GM11168 (cell line): ENCODE results near the gene RANGAP1.
"Not testable (repeated sequence)": the region's sequence is repeated elsewhere in the genome, so short reads cannot be mapped to it uniquely, and the experiment has no call there.

Experiments used
- in situ Hi-C: fragments of 300-500 bp; cut with MboI; formaldehyde crosslinking; loops from one replicate; pipeline ENCODE4 v1.12.0; 2022; ENCODE audit warnings: low sequenced_read_pairs; ENCODE audit not compliant: unreplicated experiment

Gene RANGAP1

DNA sequence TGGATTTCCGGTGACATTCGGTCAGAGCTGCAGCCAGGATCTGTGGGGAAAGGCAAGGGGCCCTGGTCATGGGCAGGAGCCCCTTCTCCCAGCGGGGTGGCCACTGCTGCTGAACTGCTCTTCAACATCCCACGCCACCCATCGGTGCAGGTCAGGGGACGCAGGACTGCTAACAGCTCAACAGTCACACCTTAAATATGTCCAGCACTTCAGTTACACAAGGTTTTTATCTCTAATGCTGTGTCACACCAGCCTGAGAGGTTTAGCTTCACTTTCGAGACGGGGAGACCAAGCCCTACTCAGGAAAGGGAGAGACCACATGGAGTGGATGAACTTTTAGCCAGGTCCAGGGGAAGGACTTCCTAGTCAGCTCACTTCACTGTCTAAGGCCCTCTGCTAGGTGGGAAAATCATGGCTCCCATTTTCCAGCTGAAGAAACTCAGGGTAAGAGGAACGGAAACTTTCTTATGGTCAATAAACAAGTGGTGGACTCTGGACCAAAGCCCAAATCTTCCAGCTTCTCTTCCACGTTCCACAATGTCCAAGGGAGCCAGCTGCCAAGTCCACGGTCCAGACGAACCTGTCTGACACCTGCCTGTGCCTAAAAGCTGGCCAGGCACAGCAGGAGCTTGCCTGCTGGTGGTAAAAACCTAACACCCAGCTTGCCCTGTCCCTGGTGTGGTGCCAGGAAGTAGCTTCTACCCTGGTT lies 24.3 kb downstream of the RANGAP1 start:
- in situ Hi-C loops, result no loop called here

DNA sequence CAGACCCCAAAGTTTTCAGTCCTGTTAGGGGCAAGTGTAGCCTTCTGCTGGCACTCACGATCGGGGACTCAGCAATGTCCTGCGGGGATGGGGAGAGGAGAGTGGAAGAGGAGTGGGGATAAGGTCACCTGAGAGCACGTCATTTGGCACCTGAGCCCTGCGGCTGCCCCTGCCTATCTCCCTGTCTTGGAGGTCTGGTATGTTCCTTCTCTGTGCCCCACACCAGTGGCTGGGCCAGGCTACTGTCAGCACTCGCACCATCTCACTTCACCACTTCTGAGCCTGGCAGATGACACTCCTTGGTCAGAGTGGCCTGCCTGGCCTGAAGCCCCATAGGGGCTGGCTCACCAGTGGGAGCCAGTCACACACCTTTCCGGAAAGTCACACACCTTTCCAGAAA lies 25.1 kb downstream of the RANGAP1 start:
- in situ Hi-C loops, result no loop called here

DNA sequence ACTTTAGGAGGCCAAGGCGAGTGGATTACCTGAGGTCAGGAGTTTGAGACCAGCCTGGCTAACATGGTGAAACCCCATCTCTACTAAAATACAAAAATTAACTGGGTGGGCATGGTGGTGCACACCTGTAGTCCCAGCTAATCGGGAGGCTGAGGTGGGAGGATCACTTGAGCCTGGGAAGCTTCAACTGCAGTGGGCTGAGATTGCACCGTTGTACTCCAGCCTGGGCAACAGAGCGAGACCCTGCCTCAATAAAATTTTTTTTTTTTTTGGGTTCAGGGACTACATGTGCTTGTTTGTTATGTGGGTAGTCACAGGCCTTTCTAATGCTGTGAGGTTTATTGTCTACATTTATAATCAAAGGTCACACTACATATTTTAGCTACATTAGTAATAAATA lies 26.2 kb downstream of the RANGAP1 start:
- in situ Hi-C loops, result not testable (repeated sequence)

DNA sequence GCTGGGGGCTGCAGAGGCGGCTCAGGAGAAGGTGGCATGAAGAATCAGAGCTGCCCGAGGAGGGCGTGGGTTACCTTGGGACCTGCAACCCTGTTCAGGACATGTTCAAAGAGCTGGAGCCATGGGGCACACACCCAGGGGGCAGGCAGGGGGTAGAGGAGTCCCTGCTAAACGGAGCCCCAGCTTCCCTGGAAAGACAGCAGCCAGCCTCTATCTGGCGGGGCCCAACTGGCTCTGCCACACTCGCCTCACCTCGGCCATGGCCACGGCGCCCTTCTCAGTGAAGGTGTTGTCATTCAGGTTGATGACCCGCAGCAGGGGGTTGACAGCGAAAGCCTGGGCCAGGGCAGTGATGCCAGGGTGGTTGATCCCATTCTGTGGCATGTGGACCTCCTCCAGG lies 28.3 kb downstream of the RANGAP1 start:
- in situ Hi-C loops, result no loop called here

DNA sequence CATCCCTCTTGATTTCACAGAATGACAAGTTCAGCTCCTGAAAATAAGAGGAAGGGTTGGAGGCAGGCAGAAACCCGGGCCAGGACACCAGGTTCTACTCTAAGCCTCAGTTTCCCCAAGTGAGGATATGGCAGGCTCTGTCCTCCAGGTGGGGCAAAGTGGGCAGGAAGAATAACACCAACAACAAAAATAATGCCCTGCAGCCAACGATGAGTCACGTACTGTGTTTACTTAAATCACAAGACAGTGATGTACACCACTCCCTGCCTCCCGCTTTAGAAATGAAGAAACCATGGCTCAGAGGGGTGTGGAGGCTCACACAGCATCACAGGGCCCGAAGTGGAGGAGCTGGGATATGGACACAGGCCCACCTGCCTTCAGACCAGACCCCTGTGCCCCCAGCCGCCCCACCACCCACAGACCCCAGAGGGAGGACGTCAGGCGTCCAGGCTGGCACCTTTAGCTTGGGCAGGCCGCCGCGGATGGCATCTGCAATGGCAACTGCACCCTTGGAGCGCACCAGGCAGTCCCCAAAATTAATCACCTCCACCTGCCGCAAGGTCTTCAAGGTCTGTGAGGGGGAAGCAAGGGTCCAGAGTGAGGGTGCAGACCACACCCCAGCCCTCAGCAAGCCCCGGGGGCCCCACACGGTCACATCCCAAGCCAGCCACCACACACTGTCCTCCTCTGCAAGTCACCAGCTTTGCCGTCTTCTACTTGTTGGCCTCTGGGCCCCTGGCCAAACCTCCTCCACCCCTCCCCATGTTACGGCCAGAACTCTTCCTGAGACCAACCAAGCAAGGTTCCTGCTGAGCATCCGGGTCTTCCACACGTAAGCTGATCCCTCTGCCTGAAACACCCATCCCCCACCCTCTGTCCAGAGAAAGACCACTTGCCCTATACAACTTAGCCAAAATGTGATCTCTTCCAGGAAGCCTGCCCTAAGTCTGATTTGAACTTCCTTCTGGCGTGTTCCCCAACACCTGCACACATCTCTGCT lies 29.4 kb downstream of the RANGAP1 start:
- in situ Hi-C loops, result no loop called here

DNA sequence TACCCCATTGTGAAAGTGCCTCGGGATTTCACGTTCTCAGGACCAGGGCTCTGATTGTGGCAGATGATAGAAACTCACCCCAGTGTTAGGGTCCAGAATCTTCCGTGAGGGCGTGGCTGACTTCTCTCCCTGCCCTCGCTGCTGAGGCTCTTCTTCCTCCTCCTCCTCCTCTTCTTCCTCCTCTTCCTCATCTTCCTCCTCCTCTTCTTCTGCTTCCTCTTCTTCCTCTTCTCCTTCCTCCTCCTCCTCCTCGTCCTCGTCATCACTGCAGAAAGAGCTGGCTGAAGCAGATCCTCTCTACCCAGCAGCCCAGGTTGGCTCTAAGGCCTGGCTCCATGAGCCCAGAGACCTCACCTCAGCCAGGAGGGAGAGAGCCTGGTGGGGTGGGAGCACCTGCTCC lies 31.8 kb downstream of the RANGAP1 start:
- in situ Hi-C loops, result no loop called here

DNA sequence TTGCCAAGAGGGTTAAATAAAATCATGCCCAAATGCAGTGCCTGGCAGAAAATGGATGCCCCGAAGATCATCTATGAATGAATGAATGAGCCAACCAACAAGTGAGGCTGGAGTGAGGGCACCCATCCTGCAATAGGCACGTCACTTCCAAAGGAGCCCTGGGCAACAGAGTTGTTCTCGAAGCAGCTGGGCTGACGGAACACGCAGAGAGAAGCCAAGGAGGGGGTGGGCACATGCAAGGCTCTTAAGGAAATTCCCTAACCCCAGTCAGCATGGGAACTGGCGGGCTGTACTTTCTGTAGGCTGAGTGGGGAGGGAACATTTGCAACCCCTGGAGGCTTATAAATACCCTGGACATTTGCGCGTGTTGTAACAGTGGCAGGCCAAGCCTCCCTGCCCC lies 33.6 kb downstream of the RANGAP1 start:
- in situ Hi-C loops, result no loop called here

DNA sequence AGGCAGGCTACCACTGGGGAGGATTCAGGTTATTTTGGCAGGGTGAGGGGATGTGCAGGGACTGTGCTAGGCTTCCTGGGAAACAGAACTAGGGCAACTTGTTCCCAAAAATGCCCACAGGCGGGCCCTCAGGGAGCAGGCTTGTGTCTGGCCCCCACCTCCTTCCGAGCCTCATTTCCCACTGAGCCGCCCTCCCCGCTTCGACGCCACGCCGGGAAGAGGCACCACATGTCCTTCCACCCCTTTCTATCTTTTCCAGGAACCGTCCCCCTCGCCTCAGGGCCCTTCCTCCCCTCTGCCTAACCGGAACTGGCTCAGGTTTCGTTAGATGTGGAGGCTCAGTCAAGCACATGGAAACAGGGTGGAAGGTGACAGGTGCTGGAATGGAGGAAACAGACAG lies 35.9 kb downstream of the RANGAP1 start:
- in situ Hi-C loops, result no loop called here

DNA sequence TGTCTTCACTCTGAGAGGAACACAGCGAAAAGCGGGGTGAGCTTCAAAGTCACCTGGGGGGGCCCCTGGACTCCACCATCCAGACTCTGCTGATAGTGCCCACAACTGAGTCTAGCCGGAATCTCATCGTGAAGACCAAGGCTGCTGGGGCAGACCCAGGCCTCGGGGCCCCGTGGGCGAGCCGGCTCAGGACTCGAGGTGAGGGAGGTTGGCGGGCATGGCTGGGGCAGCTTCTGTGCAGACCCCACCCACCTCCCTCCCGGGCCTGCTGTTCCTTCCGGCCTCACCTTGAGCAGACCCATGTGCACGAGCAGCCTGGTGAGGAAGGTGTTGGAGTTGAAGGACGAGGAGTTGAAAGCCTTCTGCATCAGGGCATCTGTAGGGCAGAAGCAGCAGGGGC lies 36.5 kb downstream of the RANGAP1 start:
- in situ Hi-C loops, result no loop called here

DNA sequence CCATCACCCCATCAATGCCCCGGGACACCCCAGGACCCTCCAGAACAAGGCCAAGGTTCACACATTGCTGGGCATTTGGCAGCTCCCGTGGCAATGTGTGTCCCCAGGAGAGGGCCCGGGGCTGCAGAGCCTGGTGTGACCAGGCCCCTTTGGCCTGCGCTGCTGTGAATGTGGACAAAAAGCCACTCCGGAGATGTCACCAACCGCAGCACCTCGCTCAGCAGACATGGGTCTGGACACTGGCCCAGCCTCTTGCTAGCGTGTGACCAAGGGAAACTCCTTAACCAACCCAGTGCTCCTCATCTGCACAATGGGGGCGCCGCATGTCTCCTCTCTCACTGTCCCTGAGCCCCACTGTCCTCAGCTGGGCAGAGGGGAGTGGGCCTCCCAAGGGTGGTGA lies 37.2 kb downstream of the RANGAP1 start:
- in situ Hi-C loops, result no loop called here

DNA sequence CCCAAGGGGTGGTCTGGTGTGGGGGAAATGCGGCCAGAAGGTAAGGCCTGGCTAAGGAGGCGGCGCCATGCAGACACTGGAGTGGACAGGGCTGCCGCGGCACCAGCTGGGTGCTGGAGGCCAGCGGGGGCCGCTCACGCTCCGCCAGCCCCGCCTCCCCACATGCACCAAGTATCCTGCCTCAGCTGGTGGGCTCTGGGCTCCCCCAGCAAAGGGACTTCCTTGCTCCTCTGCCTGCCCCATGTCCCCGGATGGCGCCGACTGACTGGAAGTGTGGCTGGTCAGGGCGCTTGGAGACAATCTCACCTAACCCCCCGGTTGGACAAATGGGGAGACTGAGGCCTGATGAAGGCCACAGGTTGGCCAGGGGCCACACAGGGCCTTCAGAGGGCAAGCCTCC lies 37.7 kb downstream of the RANGAP1 start:
- in situ Hi-C loops, result no loop called here

DNA sequence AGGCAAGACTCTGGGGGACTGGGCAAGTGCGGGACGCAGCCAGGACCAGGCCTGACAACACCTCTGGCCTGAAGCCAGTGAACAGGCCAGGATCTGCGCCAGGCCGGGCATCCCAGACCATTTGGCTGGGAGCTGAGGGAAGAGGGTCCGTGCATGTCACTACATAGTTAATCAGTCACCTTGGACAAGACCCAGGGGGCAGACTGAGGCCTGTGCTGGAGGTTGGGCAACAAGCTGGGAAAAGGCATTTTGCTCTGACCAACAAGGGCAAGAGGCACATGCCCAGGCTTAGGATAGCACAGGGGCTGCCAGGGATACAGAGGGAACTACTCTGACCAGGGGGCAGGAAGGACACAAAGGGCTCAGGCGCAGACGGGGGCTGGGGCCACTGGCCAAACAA lies 38.3 kb downstream of the RANGAP1 start:
- in situ Hi-C loops, result no loop called here

DNA sequence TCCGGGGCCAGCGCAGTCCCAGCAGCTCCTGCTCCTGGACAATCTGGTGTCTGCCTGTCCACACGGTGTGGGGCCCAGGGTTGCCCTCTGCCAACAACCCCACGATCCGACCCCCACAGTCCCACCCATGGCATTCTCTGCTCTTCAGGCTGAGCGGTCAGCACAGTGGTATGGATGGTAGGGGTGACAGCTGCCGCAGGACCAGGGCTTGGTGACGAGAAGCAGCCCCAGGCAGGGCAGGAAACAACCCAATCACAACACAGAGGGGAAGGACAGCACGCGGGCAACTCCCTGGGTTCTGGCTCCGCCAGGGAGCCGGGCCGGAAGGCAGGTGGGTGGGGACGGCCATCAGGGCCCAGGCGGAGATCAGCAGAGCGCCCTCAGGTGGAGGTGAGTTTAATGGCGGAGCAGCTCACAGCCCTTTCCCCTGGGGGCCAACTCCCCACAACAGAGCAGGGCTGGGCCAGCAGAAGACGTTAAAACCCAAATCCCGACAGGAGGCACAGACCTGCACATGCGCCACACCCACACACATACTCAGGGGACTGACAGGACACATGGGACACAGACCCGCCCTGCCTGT lies 40.0 kb downstream of the RANGAP1 start:
- in situ Hi-C loops, result no loop called here

DNA sequence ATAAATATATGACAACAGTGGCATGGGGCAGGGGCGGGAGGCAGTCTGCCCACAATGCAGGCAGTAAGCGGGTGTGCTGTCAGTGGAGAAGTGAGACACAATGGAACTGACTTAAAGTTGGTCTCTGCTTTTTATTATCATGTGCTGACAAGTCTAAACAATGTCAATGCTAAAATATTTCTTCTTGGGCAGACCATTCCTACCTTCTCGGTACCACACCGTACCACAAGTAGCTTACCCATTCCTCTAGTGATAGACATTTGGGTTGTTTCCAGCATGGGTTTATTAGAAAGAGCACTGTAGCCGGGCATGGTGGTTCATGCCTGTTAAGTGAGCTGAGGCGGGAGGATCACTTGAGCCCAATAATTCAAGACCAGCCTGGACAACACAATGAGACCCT lies 42.6 kb downstream of the RANGAP1 start:
- in situ Hi-C loops, result no loop called here

DNA sequence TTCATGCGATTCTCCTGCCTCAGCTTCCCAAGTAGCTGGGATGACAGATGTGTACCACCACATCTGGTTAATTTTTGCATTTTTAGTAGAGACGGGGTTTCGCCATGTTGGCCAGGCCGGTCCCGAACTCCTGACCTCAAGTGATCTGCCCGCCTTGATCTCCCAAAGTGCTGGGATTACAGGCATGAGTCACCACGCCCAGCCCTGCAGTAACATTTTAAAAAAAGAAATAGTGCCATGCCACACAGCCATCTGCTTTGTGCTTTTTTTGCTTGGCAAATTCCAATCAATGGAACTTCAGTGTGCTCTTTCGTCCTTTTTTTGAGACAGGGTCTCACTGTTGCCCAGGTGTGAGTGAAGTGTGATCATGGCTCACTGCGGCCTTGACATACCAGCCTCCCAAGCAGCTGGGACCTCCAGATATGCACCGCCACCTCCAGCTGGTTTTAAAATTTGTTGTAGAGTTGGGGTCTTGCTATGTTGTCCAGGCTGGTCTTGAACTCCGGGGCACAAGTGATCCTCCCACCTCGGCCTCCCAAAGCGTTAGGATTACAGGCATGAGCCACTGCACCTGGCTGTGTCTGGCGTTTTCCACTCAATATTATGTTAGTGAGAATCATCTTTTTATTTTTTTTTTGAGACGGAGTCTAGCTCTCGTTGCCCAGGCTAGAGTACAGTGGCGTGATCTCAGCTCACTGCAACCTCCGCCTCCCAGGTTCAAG lies 43.4 kb downstream of the RANGAP1 start:
- in situ Hi-C loops, result no loop called here

DNA sequence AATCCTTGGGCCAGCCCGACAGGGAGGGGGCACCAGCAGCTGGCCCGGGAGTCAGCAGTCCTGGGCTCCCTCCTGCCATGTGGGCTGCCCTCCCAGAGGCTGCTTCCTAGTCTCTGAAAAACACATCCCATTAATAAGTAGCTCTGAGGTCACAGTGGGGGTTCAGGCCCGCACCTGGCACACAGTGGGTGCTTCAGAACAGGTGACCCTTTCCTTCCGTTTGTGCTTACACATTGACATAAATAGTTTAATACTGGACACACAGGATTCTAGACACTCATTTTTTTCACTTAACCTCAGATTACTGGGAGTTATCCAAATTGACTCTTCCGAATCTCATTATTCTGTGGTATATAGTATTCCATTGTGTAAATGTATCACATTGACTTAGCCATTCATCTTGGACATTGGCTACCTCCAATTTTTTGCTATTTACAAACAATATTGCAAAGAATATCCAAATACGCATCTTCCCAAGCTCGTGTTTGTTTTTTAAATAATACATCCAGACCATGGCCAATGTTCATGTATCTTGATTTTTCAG lies 44.8 kb downstream of the RANGAP1 start:
- in situ Hi-C loops, result no loop called here

DNA sequence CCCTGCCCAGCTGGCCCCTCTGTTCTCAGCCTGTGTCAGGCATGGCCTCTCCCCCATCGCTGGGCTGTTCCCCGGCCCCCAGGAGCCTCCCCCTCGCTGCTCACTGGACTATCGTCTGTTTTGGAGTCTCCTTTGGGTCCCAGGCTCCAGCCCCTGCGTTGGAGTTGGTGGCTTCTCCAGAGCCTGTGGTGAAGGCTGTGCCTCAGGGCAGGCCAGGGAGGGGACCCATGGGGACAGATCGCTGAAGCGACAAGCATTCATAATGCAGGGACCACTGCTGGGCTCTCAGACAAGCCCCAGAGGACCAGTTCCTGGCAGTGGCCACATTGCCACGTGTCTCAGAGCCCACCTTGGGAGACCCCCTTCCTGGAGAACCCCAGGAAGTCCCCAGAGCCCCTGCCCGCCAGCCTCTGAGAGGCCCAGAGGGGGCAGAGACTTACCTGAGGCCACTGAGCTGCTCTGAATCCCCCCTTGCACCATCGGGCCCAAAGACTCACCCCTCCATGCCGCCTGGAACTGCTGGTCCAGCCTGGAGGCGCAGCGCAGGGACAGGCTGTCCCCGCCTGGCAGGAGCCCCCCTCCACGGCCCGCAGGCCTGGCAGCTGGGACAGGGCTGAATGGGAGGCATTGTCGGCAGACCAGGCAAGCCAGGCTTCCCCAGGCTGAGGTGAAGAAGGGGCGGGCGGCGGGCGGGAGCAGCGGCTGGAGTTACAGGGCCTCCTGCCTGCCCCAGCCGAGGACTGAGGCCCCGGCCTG lies 45.4 kb downstream of the RANGAP1 start, which contains the start of gene CHADL:
Gene CHADL, minus strand, starts transcription at position 555 of the 756 bp plus-strand sequence. Its CDS starts 50 bp downstream, at position 505.
- in situ Hi-C loops, result no loop called here

DNA sequence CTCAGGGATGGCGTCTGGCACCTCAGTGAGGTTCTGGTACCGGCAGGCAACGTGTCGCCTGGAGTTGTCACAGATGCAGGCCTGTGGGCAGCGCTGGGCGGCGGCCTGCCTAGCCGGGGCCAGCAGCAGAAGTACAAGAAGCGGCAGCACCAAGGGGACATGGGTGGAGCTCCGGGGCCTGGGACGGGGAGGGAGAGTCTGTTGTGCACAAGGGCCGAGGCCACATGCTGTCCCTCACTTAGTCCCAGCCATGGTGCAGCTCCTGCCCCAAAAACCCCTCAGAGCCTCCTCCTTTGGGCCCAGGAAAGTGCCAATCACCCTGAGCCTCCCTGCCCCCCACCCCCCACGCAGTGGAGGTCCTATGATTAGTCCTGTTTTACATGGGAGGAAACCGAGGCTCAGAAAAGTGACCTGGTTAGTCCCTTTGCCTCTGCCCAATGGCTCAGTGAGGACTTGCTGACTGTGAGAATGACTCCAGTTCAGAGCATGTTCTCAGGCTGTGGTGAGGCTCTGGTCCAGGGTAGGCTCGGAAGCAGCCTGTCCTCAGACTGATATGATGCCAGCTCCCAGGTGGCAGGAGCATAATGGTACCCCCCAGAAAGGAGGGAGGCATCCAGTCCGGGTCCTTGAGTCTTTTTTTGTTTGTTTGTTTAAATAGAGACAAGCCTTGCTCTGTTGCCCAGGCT lies 46.4 kb downstream of the RANGAP1 start:
- in situ Hi-C loops, result no loop called here
